ENCODE results near the gene RNASEH2B.

The RNASEH2B gene

GRCh38 chr13:51000061-51000460, 90.5 kb downstream of the RNASEH2B start:
- no peak for DNase-seq

GRCh38 chr13:51000571-51001260, 91.1 kb downstream of the RNASEH2B start:
- no peak for DNase-seq

GRCh38 chr13:51001335-51001734, 91.7 kb downstream of the RNASEH2B start:
- DNase-seq = no peak

- no peak for DNase-seq
Observed at GRCh38 chr13:51002736-51003135, 93.1 kb downstream of the RNASEH2B start.

- no peak for DNase-seq
Observed at GRCh38 chr13:51003642-51004041, 94.1 kb downstream of the RNASEH2B start.

GRCh38 chr13:51004111-51004865, 94.7 kb downstream of the RNASEH2B start:
- no peak for DNase-seq

GRCh38 chr13:51004918-51005460, 95.4 kb downstream of the RNASEH2B start:
- no peak for DNase-seq

- no peak for DNase-seq
Observed at GRCh38 chr13:51005566-51005965, 96.0 kb downstream of the RNASEH2B start.
